GM19240 (cell line): Measurements from ENCODE around the gene CYBB.
A peak's percentile ranks its signal among the peaks of the same experiment; 100 is the strongest.
"Not testable (repeated sequence)": the region's sequence is repeated elsewhere in the genome, so short reads cannot be mapped to it uniquely, and the experiment has no call there.

Experiments used
- DNase-seq: peaks from one replicate; pipeline ENCODE4 v3.0.0; 2011; ENCODE audit warnings: low spot score; ENCODE audit not compliant: insufficient read length

The CYBB gene

DNA sequence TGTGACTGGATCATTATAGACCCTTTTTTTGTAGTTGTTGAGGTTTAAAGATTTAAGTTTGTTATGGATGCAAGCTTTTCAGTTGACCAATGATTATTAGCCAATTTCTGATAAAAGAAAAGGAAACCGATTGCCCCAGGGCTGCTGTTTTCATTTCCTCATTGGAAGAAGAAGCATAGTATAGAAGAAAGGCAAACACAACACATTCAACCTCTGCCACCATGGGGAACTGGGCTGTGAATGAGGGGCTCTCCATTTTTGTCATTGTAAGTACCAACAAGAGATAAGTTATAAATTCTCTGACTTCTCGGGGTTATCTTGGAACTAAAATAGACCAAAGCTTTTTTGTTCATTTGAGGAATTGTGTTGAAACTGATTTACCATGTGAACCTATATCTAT is at the start of gene CYBB:
CYBB (plus strand) TSS at position 203 of the 400 bp plus-strand sequence; CDS start at position 222, 19 bp downstream.
- DNase-seq, result no peak

DNA sequence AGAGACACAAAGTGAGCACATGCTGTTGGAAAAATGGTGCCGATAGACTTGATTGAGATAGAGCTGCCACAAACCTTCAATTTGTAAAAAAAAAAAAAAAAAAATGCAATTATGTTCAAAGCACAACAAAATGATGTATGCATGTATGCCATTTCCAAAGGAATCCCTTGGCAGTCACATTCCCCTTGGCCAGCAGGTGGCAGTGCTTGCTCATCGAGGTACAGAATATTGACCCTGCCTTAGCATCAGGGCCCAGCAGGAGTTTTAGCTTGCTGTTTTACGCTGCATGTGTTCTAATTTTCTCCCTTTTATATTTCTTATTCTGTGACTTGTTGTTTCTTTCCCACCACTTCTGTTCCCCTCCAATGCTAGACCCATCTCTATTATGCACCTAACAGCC is 34.5 kb upstream of the CYBB start:
- DNase-seq, result peak; percentile 35

DNA sequence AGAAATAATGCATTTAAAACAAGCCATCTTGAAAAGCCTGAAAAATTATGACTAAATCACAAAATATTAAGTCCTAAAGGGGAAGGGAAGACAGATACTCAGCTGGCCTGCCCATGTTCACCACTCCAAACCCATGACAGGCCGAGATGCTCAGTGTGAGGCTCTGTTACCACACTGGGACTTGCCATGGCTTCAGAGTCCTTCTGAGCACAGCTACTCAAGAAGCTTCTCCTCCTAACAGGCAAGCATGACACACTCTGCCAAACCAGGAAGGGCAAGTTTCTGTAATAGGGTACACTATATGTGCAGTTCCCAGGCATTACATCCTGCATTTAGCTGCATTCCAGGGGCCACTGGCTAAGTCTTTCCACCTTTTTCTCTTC is 34.0 kb upstream of the CYBB start:
- no peak for DNase-seq

DNA sequence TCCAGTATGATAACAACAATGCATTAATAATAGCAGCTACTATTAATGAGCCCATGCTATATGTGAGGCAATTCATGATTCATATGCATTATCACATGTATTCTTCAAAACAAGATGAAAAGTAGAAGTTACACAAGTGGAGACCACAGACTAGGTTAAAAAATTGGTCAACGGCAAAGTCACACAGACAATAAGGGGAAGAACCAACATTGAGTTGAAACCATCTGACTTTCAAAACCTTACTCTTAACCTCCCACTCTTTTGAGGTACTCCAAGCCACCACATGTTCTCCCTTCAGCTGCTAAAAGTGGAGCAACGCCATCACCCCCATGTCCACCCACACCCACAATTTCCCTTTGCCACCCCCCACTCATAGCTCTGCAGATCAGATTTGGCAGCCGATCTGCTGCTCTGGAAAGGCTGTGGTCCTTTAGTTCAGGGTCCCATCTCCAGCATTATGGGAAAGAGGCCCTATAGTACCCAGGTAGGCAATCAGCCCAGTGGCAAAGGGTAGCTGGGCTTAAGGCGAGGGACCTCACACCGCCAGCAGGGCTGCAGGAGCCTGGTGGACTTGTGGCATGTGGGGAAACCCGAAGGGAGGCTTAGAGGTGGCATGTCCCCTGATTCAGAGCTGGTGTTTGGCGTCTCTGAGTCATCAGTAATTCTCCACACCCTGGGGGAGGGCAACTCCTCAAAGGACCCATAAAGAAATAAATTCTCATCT is 33.5 kb upstream of the CYBB start:
- DNase-seq, result no peak

DNA sequence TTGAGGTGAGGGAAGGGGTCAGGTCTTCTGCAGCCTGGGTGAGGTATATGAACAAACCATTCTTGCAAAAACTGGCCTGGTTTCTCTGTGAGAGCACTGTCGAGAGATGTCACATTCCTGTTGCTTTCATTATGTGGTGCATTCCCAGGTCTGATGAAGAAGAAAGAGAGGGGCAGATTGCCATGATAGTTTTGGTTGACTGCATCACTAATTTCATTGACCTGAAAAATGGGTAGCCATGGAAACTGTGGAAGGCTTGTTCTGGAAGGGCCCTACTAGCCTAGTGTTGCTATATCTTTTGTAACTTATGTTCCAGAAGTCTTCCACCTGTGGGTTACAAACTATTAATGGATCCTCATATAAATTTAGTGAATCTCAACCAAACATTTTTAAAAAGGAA is 32.9 kb upstream of the CYBB start:
- no peak for DNase-seq

DNA sequence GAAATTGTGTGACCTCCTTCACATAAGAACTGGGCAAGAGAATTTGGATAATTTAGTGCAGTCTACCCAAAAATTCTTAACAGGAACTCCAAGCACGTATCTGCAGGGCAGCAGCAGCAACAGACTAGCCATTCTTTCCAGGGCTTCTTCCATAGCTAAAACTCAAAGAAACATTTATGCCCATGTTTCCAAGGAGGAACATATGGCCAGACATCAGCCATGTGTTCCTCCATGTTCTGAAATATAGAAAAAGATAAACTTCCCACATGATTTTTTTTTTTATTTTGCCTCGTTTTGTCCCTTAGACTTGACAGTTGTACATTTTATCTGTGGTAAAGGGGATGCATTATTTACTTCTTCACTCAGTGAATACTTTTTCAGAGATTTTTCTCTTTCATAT is 27.6 kb upstream of the CYBB start:
- DNase-seq, result no peak

DNA sequence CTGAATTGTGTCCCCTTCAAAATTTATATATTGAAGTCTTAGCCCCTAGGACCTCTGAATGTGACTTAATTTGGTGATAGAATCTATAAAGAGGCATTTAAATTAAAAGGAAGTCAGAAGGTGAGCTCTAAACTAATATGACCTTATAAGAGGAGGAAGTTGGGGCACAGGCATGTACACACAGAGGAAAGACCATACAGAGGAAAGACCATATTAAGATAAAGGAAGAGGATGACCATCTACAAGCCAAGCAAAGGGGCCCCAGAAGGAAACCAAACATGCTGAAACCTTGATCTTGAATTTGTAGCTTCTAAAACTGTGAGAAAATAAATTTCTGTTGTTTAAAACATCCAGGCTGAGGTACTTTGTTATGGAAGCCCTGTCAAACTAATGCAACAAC is 26.9 kb upstream of the CYBB start:
- no peak for DNase-seq

DNA sequence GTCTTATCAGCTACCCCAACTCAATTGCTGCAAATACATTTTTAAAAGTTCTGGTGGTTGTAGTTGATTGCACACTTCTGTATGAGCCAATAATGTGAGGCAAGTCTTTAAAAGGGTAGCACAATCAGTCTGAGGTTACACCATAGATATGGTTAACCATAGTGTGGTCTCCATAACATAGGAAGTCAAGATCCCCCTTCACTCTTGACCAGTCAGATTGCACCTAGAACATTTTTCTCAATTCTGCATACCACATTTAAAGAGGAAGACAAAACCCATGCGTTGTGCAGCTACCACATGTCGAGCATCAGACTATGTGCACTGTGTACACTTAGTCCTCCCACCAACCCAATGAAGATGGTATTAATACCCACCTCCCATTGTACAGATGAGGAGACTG is 26.5 kb upstream of the CYBB start:
- DNase-seq, result no peak

DNA sequence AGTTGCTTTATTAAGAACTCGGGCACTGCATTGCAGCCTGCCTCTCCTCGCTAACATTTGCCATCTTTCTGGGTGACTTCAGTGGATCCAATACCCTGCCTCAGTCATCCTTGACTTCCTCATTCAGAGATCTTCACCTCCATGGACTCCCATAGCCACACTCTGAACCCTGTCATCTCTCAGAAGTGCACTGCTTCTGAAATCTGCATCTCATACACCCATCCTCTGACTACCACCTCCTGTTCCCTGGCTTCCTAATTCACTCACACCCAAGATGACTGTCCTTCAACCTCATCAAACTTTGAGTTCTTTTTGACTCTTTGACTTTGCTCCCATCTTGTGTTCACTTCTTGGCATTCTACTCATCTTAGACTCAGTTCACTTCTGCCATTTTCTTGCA is 25.3 kb upstream of the CYBB start:
- no peak for DNase-seq

DNA sequence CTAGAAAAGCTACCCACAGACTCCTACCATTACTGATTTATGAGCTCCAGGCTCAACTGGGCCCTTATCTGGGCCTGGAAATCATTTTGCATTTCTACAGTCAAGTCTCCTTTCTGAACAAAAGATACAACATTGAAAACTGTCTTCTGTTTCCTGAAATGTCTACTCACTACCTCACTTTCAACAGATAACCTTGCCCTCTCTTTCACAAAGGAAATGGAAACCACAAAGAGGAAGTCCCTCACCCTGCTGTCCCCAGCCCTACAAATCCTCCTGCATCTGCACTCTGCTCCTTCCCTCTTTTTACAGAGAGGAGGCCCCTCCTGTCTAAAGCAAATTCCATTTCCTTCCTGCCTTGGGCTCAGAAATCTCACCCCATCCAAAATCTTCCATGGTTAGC is 24.8 kb upstream of the CYBB start:
- no peak for DNase-seq

DNA sequence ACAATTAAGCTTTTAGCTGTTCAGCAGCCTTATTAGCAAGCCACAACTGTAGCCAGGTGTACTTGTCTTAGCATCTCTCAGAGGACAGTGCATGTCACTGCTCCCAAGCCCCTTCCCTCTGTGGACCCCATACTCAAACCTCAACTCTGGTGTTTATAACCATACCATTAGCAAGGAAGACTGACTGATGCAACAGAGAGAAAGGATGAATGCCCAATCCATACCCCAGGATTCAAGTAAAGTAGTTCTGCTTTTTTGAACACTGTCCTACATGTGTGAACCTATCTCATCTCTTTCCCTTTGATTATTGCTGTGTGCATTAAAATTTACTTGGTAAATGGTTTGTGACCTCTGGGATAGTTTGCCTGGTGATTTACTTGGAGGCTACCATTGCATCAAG is 22.8 kb upstream of the CYBB start:
- no peak for DNase-seq

DNA sequence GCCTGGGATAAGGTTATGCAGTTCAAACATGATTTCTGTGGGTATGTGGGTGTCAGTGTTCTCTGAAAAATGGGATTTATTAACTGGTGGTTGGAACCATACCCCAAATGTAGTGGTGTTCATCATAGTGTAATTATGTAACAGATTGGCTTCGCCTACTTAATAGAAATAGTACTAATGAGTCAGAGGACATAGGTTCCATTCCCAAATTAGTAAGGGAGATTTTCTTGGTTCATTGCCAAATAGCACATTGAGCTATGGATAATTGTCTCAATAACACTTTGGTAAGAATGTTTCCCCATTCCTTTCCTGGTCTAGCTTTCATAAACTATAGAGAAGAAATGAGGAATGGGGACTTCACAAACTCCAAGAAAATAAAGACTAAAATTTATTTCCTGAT is 20.5 kb upstream of the CYBB start:
- no peak for DNase-seq

DNA sequence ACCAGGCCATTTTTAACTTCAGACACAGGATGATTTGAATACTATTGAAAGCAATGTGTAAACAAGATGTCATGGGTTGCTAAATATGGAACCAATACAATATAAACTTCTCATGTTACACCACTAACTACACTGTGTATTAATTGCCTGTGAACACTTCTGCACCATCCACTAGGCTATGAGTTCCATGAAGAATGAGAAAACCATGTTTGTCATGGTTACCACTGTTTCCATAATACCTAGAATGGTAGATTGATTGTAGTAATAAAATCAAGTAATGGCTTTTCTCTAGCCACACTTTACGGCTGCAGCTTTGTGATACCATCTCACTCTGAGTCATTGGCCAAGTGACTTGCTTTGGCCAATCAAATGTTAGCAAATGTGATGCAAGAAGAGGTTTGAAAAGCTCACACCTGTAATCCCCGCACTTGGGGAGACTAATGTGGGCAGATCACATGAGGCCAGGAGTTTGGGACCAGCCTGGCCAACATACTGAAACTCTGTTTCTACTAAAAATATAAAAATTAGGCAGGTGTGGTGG is 19.9 kb upstream of the CYBB start:
- DNase-seq, result no peak

DNA sequence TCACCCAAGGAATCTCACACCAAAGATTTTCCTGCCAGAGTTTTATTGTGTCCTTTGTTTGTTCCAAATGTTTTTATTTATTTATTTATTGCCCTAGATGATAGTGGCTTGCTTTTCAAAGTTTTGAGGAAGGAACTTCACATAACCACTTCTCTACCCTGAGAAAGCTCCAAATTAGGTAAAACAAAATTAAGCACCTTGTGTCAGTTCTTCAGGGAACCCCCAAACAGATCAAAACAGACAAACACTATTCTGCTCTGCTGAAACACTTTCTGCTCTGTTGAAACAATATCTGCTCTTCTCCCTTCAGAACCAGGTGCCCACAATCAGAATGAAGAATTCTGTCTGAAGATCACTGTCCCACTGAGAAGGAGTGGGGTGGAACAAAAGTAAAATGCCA is 16.5 kb upstream of the CYBB start:
- DNase-seq, result no peak

DNA sequence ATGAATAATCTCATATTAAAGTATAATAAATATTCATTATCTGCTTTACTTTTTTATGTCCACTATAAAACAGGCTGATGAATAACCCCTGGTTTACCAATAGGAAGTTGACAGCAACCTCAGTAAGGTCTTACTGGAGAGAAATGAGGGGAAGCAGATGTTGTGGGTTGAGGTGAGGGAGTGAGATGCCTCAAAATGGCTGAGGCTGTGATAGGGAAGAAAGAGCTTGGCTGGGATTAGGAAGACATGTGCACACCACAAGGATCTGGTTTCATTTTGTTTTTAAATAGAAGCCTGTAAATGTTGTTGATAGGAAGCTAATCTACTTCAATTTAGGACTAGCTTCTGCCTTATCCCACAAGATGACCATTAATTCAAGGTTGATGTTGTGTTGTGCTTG is 14.4 kb upstream of the CYBB start:
- DNase-seq, result no peak

DNA sequence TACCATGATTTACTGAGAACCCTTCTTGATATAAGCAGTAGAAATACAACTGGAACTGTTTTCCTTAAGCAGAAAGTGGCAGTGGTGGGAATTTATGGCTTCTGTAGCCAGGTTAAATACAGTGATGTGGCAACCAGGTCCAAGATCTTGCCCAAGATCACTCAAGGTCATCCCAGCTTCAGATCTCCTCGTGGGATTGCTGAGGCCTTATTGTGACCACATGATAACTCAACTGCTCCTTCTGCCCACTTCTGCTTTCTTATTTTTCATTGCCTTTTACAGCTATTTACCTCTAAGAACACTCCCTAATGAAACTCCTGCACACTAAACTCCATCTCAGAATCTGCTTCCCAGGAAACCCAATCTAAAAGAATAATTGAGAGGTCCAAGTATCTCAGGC is 12.4 kb upstream of the CYBB start:
- DNase-seq, result no peak

DNA sequence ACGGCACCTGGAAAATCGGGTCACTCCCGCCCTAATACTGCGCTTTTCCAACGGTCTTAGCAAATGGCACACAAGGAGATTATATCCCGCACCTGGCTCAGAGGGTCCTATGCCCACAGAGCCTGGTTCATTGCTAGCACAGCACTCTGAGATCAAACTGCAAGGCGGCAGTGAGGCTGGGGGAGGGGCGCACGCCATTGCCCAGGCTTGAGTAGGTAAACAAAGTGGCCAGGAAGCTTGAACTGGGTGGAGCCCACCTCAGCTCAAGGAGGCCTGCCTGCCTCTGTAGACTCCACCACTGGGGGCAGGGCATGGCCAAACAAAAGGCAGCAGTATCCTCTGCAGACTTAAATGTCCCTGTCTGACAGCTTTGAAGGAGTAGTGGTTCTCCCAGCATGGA is 11.0 kb upstream of the CYBB start:
- not testable (repeated sequence) for DNase-seq

DNA sequence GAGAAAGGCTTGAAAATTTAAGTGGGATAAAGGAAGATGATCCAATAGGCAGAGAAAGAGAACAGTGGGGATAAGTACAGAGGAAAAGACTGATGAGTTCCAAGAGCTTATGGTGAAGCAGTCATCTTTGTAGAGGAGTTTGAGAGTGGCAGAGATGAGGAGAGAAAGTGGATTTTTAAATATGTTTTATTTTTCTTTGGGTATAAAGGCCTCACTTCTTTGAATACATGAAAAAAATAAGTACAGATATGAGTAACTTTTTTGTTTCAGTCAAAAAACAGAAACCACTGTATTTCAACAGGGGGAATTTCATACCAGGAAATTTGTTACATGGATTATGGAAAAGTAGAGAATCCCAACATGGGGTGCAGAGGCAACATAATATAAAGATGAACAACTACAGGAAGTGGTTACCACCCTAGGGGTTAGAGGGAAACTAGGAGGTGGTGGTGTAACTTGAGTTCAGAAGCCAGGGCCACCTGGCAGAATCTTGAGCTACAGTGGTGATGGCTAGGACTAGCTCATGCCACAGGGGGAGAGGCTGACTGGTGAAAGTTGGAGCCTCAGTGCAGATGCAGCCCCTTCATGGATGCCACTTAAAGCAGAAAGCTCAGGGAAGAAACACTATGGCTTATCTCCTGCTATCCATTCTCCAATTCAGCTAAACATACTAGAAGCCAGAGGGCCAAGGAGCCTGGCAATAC is 3.4 kb upstream of the CYBB start:
- DNase-seq, result no peak

DNA sequence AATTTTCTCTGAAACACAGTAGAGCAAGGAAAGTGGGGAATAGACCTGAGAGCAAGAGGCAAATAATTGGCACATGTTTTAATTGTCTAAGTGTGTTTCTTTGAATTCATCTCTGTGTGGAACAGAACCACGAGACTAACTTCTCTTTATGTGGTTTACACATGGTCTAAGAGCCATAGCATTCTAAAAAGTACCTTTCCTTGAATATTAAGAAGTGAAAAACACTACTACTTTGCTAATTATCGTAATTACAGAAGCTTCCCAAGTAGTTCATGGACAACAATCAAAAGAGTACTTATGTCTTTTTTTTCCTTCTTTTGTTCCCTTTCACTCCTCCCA is 2.9 kb upstream of the CYBB start:
- no peak for DNase-seq

DNA sequence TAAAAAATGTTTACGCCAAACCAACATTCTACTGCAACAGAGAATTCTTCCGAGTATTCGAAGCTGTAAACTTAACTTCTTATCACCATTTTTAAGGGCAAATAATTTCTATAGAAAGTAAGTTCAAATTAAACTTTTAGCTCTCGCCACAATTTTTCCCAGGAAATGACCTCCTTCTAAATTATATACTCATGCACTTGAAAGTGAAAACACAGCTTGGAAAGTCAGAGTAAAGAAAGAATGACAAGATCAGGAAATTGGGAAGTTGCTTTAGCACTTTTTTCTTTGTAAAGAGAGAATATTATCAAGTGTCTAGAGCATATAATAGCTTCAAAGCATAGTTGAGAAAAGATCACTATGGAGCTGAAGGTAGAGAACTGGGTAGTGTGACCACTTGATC is 1.2 kb downstream of the CYBB start:
- no peak for DNase-seq

DNA sequence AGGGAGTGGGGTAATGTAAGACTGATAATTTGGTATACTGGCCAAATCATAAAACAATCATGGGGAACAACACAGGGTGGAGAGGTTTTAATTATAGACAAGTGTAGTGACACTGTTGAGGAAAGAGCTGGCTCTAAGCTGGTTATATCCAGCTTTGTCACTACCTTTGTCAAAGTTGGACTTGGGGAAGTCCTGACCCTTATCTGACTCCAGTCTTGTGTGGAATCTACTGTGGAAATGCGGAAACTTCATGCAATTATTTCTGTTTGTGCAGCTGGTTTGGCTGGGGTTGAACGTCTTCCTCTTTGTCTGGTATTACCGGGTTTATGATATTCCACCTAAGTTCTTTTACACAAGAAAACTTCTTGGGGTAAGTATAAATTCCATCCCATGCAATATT is 2.0 kb downstream of the CYBB start:
- no peak for DNase-seq

DNA sequence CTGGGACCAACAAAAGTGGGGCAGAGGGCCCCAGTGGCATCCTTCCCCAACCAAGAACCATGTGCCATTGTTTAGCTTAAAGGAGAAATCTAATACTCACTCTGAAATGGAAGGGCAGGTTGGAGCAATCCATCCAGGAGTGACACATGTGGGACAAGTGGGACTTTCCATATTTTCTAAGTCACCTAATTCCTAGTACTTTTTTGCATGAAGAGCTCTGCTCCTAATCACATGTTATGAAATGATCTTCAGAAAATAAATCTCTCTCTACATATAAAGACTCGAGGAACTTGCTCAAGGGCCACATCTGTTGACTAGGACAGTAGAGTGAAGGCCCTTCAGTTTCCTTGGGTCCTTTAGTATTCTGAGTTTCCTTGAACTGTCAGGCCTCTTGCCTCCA is 2.5 kb downstream of the CYBB start:
- DNase-seq, result no peak

DNA sequence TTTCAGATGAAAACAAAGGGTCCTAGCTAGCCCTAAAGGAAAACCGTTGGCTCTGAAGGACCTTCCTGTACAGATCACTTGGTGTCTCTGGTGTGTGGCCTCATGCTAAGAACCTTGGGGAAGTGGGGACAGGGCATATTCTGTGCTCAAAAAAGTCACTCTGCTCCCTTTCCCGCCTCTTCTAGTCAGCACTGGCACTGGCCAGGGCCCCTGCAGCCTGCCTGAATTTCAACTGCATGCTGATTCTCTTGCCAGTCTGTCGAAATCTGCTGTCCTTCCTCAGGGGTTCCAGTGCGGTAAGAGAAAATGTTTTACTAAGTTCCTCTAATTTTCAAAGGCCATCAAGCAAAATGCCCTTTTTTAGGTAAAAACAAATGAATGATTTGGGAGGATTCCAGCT is 3.4 kb downstream of the CYBB start:
- DNase-seq, result no peak
